H1 (cell line): ENCODE measurements around the gene VAPB. TPM values are rescaled to one million over a fixed set of nuclear protein-coding genes. Genes with fewer than 3 reads are reported as not detected.

Experiments used
- CTCF ChIA-PET: fragments of 300-600 bp; sonication (Branson Sonifier 250); formaldehyde crosslinking; loops from one replicate; lab custom pipeline; 2021; ENCODE audit not compliant: partially characterized antibody; lab: Charles Lee
- POLR2A ChIA-PET: fragments of 300-600 bp; sonication (Branson Sonifier 250); formaldehyde crosslinking; loops from one replicate; lab custom pipeline; 2021; ENCODE audit warnings: inconsistent platforms; ENCODE audit not compliant: partially characterized antibody; lab: Charles Lee
- DNase-seq, 2 experiments: peaks; one replicate each; pipeline versions ENCODE4 v3.0.0 to v3.0.0-alpha.2; 2010 to 2022; ENCODE audit warnings: low spot score in 2 of 2, low read depth in 1 of 2, mixed read lengths in 1 of 2
- FAIRE-seq: peaks from 2 replicates; lab custom pipeline; 2011; peaks lifted over from hg19 to GRCh38; lab: Jason Lieb, UNC
- H2AFZ ChIP-seq: 2 replicates; pipeline ENCODE4 v1.8.1; 2012; ENCODE audit warnings: low read length, inconsistent platforms
- H2AK5ac ChIP-seq: 2 replicates; pipeline ENCODE4 v1.6.1; 2013; ENCODE audit warnings: low read depth, low read length
- H2BK120ac ChIP-seq: replicated peaks from 2 replicates; pipeline ENCODE3; 2013; ENCODE audit warnings: low read depth, low read length, inconsistent platforms
- H2BK12ac ChIP-seq: 2 replicates; pipeline ENCODE4 v1.6.1; 2013; ENCODE audit warnings: low read depth, low read length
- H2BK15ac ChIP-seq: 2 replicates; pipeline ENCODE4 v1.6.1; 2013; ENCODE audit warnings: low read length
- H2BK20ac ChIP-seq: 2 replicates; pipeline ENCODE4 v1.6.1; 2013; ENCODE audit warnings: low read length
- H2BK5ac ChIP-seq: 2 replicates; pipeline ENCODE4 v1.6.1; 2013; ENCODE audit warnings: low read depth, low read length
- H3K14ac ChIP-seq: 2 replicates; pipeline ENCODE4 v1.6.1; 2013; ENCODE audit warnings: inconsistent platforms; ENCODE audit not compliant: insufficient read length
- H3K18ac ChIP-seq: 2 replicates; pipeline ENCODE4 v1.6.1; 2013; ENCODE audit warnings: low read length; ENCODE audit errors: extremely low read depth
- H3K23ac ChIP-seq: 2 replicates; pipeline ENCODE4 v1.6.1; 2013; ENCODE audit warnings: inconsistent platforms; ENCODE audit not compliant: insufficient read length
- H3K23me2 ChIP-seq: 2 replicates; pipeline ENCODE4 v1.6.1; 2013; ENCODE audit warnings: low read depth, low read length
- H3K27ac ChIP-seq: 2 replicates; pipeline ENCODE4 v1.6.1; 2011; ENCODE audit warnings: low read depth, low read length, inconsistent platforms
- H3K27me3 ChIP-seq, 4 experiments: replicated peaks in 1 of 4; 1 replicate in 1 of 4; 2 replicates in 3 of 4; pipeline versions ENCODE4 v1.6.1 to v1.8.1; 2011 to 2013; ENCODE audit warnings: low read length in 3 of 4, mild to moderate bottlenecking in 3 of 4, inconsistent platforms in 2 of 4, mixed read lengths in 2 of 4, moderate library complexity in 1 of 4; ENCODE audit not compliant: control insufficient read depth in 3 of 4, insufficient read depth in 3 of 4; ENCODE audit errors: extremely low read depth in 1 of 4
- H3K36me3 ChIP-seq, 4 experiments: 2 replicates each; pipeline versions ENCODE4 v1.6.1 to v1.8.1; 2011 to 2013; ENCODE audit warnings: mild to moderate bottlenecking in 4 of 4, low read length in 3 of 4, moderate library complexity in 2 of 4, control low read depth in 1 of 4, inconsistent platforms in 1 of 4; ENCODE audit not compliant: insufficient read depth in 4 of 4, control insufficient read depth in 2 of 4
- H3K4ac ChIP-seq: replicated peaks from 2 replicates; pipeline ENCODE3; 2013; ENCODE audit warnings: low read length, low read depth, mixed read lengths, inconsistent platforms; ENCODE audit not compliant: insufficient read length
- H3K4me1 ChIP-seq, 4 experiments: replicated peaks in 1 of 4; 1 replicate in 1 of 4; 2 replicates in 3 of 4; pipeline versions ENCODE4 v1.6.1 to v1.8.1; 2011 to 2013; ENCODE audit warnings: low read length in 3 of 4, inconsistent platforms in 2 of 4, mixed read lengths in 1 of 4; ENCODE audit not compliant: insufficient read depth in 4 of 4, control insufficient read depth in 3 of 4
- H3K4me2 ChIP-seq, 2 experiments: 2 replicates each; pipeline versions ENCODE4 v1.6.1 to v1.8.1; 2011 to 2013; ENCODE audit warnings: low read depth in 2 of 2, low read length in 2 of 2, control low read depth in 1 of 2, inconsistent platforms in 1 of 2, mild to moderate bottlenecking in 1 of 2; ENCODE audit not compliant: insufficient read depth in 1 of 2
- H3K4me3 ChIP-seq, 4 experiments: fragments of 200-600, 300-600 bp in 1 of 4; sonication (generic), shearing (Covaris generic), sonication (Bioruptor Twin) in 1 of 4; 2 replicates each; pipeline versions ENCODE4 v1.5.1 to v1.8.1; 2011 to 2016; ENCODE audit warnings: low read length in 4 of 4, low read depth in 3 of 4, control low read depth in 2 of 4, inconsistent platforms in 2 of 4, mild to moderate bottlenecking in 2 of 4, mixed read lengths in 1 of 4, moderate library complexity in 1 of 4; ENCODE audit not compliant: insufficient read depth in 2 of 4; ENCODE audit errors: extremely low read depth in 1 of 4
- H3K56ac ChIP-seq: replicated peaks from 2 replicates; pipeline ENCODE3; 2013; ENCODE audit warnings: low read depth, mild to moderate bottlenecking, mixed read lengths, low read length, inconsistent platforms; ENCODE audit not compliant: insufficient read length
- H3K79me1 ChIP-seq: 2 replicates; pipeline ENCODE4 v1.6.1; 2013; ENCODE audit warnings: low read depth, low read length, control low read depth
- H3K79me2 ChIP-seq, 2 experiments: 2 replicates each; pipeline versions ENCODE4 v1.6.1 to v1.8.1; 2012 to 2013; ENCODE audit warnings: low read length in 2 of 2, mild to moderate bottlenecking in 2 of 2, inconsistent platforms in 1 of 2; ENCODE audit not compliant: insufficient read depth in 2 of 2, control insufficient read depth in 1 of 2
- H3K9ac ChIP-seq, 4 experiments: replicated peaks in 1 of 4; 1 replicate in 1 of 4; 2 replicates in 3 of 4; pipeline versions ENCODE4 v1.6.1 to v1.8.1; 2011 to 2013; ENCODE audit warnings: low read depth in 3 of 4, low read length in 3 of 4, control low read depth in 2 of 4, mild to moderate bottlenecking in 2 of 4, moderate library complexity in 2 of 4, inconsistent platforms in 1 of 4; ENCODE audit errors: extremely low read depth in 1 of 4
- H3K9me3 ChIP-seq, 2 experiments: 2 replicates each; pipeline versions ENCODE4 v1.6.1 to v1.8.1; 2012 to 2013; ENCODE audit warnings: mild to moderate bottlenecking in 2 of 2, moderate library complexity in 2 of 2, control low read depth in 1 of 2, inconsistent platforms in 1 of 2, low read depth in 1 of 2, low read length in 1 of 2, mixed read lengths in 1 of 2; ENCODE audit not compliant: insufficient read depth in 2 of 2
- H4K20me1 ChIP-seq, 2 experiments: replicated peaks in 1 of 2; 2 replicates each; pipeline versions ENCODE3 to v1.8.1; 2011 to 2013; ENCODE audit warnings: inconsistent platforms in 2 of 2, low read length in 2 of 2, mild to moderate bottlenecking in 1 of 2; ENCODE audit not compliant: insufficient read depth in 2 of 2, control insufficient read depth in 1 of 2
- H4K5ac ChIP-seq: 2 replicates; pipeline ENCODE4 v1.6.1; 2013; ENCODE audit warnings: low read length, low read depth, mixed read lengths, inconsistent platforms; ENCODE audit not compliant: insufficient read length
- H4K8ac ChIP-seq: 2 replicates; pipeline ENCODE4 v1.8.0; 2013; ENCODE audit warnings: mild to moderate bottlenecking, moderate library complexity, low read length, inconsistent platforms; ENCODE audit not compliant: insufficient read depth; ENCODE audit errors: extremely low read depth
- H4K91ac ChIP-seq: replicated peaks from 2 replicates; pipeline ENCODE3; 2013; ENCODE audit warnings: low read length, mixed read lengths, inconsistent platforms; ENCODE audit not compliant: insufficient read length
- BACH1 ChIP-seq: IDR thresholded peaks from 2 replicates; pipeline ENCODE4 v1.6.1; 2012; ENCODE audit warnings: low read length, improper control_type of control experiment
- KDM4A ChIP-seq: IDR thresholded peaks from one replicate; pipeline ENCODE4 v1.7.1; 2012; ENCODE audit warnings: low read depth, mild to moderate bottlenecking, moderate library complexity, low read length, inconsistent platforms; ENCODE audit not compliant: severe bottlenecking
- TEAD4 ChIP-seq: IDR thresholded peaks from 2 replicates; pipeline ENCODE4 v1.6.1; 2012; ENCODE audit warnings: low read depth, low read length, inconsistent platforms, mixed read lengths
- WGBS, 2 experiments: shearing (Covaris generic) in 1 of 2; methylation state at CpG; one replicate each; pipeline versions ENCODE4 v1.1.6 to v1.1.7; 2013 to 2015; ENCODE audit warnings: low lambda C conversion rate in 2 of 2, mixed read lengths in 2 of 2, inconsistent platforms in 1 of 2, low coverage in 1 of 2, missing lambda C conversion rate in 1 of 2; ENCODE audit not compliant: insufficient replicate concordance in 2 of 2, insufficient coverage in 1 of 2, insufficient read length in 1 of 2; ENCODE audit errors: extremely low coverage in 1 of 2, missing lambda C conversion rate in 1 of 2; 5-methylcytosine and 5-hydroxymethylcytosine counted together
- polyA plus RNA-seq, 7 experiments: library from polyadenylated mRNA; depleted of rRNA in 3 of 7; stranded (reverse) in 5 of 7; unstranded in 2 of 7; fragments of >200 nt in 5 of 7; fragments of 200-250 nt in 2 of 7; gene quantifications; 1 replicate in 5 of 7; 2 replicates in 1 of 7; 4 replicates in 1 of 7; pipeline versions ENCODE4 v1.2.1 to v1.2.3, GENCODE V29; 2011 to 2013; ENCODE audit warnings: missing spikeins in 2 of 7, mixed read lengths in 2 of 7
- total RNA-seq: library from RNA; stranded (reverse); fragmentation: NEBNext Ultra II Directional; extraction: Animal tissue kit (Norgen Biotek cat#: 25700); gene quantifications from 2 replicates; pipeline ENCODE4 v1.2.1, GENCODE V29; 2021

VAPB gene
- total and polyA plus RNA-seq, 2 of the 8 experiments (the other 6 are each of a cell fraction or from before 2014, with no cell fraction given), result 24.4 to 62.8 TPM

DNA sequence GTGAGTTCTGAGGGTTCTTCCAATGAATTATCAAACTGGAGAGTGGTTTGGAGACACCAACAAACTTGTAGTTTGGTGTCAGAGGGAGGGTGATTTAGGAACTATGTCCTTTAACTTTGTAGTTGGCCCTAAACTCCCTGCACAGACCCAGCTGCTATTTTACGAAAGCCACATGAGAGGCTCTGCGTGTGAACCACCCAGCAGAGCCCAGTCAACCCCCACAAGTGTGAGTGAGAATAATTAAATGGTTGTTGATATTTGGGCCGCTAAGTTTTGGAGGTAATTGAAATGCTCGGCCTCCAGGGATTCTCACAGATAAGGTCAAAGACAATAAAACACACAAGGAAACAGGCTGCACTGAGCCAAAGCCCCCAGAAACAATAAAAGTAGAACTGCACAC, 6.9 kb upstream of the VAPB start:
- no peaks in the 10 kb centered on the region for H3K79me2 ChIP-seq
- H3K4me2 ChIP-seq, result no peak overlapping the region
- no peak overlapping the region for H4K5ac ChIP-seq
- no peak overlapping the region for H2BK20ac ChIP-seq
- CTCF ChIA-PET, result no interaction called here
- H3K27ac ChIP-seq, result no peak overlapping the region
- H3K4me3 ChIP-seq, result no peak overlapping the region
- no peak overlapping the region for H2BK12ac ChIP-seq
- no peak overlapping the region for H3K56ac ChIP-seq
- H3K27me3 ChIP-seq, result no peaks in the 10 kb centered on the region
- H3K23ac ChIP-seq, result no peak overlapping the region
- TF ChIP-seq BACH1, result no peak
- TF ChIP-seq TEAD4, result no peak
- TF ChIP-seq KDM4A, result no peak
- no peak overlapping the region for H4K8ac ChIP-seq
- no peak overlapping the region for H2AK5ac ChIP-seq
- FAIRE-seq, result no peak
- WGBS, 2 experiments, result 95% methylated on average over 4 of the region's 4 CpGs; no CpG with 5 or more reads in 1 of the 2 experiments
- H2BK120ac ChIP-seq, result no peak overlapping the region
- H3K9ac ChIP-seq, result no peak overlapping the region
- H2BK5ac ChIP-seq, result no peak overlapping the region
- H4K20me1 ChIP-seq, result no peaks in the 10 kb centered on the region
- no peaks in the 10 kb centered on the region for H3K79me1 ChIP-seq
- no peak for DNase-seq
- POLR2A ChIA-PET, result no interaction called here
- no peak overlapping the region for H4K91ac ChIP-seq
- no peak overlapping the region for H3K18ac ChIP-seq
- H3K14ac ChIP-seq, result no peak overlapping the region
- H2AFZ ChIP-seq, result no peak overlapping the region
- H3K23me2 ChIP-seq, result no peaks in the 10 kb centered on the region
- H3K4ac ChIP-seq, result no peak overlapping the region
- H3K36me3 ChIP-seq, result no peaks in the 10 kb centered on the region
- H3K9me3 ChIP-seq, result peaks cover 12 to 13% of the 10 kb centered on the region in 2 experiments
- H3K4me1 ChIP-seq, result no peaks in the 10 kb centered on the region
- no peak overlapping the region for H2BK15ac ChIP-seq
